T1000 (cell line): ENCODE results near the gene EVX1.

ENCODE experiments used
- DNase-seq: peaks from one replicate; lab custom pipeline; 2025; ENCODE audit warnings: mixed read lengths; lab: John Stamatoyannopoulos, UW

EVX1 gene

DNA sequence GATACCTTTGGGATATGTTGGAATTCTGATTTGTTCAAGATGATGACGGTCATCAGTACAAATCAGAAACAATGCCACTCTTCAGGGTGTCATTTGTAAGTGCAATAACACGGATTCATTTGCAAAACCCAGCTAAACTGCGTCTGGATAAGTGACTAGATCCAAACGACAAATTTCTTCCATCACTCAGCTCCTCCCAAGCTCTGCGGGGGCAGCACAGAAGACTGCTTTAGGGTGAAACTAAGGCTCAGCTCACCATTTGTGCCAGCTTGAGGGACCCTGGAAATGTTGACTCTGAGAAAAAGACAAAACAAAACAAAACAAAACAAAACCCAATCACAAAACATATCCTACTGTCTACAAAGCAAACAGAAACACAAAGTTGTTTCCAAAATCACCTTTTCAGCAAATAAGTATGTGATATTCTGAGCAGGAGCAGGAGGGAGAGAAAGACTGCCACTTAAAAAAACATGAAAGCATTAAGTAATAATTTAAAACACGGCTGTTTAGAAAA lies 8.0 kb downstream of the EVX1 start:
- DNase-seq, result no peak

DNA sequence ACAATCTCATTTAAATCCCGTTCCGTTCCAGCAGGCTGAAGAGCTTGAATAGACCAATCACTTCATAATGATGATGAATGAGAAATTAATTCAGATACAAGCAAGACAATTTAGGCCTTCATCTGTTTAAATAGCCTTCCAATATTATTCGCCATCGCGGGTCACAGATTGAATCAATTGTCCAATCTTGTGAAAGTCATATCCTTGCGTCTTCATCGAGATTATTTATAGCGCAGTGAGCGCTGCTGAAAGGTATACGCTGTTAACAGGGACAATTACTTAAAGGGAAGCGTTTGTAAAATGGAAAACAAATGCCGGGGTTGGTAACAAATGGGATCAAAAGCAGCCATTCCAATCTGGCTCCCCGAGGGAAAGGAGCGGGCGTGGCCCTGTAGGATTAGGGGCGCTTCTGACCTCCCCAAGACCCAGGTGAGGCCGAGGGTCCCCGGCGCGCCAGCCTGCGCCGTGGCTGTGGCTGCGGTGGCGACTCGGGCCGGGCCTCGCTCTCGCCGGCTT lies 8.6 kb downstream of the EVX1 start:
- DNase-seq, result no peak

DNA sequence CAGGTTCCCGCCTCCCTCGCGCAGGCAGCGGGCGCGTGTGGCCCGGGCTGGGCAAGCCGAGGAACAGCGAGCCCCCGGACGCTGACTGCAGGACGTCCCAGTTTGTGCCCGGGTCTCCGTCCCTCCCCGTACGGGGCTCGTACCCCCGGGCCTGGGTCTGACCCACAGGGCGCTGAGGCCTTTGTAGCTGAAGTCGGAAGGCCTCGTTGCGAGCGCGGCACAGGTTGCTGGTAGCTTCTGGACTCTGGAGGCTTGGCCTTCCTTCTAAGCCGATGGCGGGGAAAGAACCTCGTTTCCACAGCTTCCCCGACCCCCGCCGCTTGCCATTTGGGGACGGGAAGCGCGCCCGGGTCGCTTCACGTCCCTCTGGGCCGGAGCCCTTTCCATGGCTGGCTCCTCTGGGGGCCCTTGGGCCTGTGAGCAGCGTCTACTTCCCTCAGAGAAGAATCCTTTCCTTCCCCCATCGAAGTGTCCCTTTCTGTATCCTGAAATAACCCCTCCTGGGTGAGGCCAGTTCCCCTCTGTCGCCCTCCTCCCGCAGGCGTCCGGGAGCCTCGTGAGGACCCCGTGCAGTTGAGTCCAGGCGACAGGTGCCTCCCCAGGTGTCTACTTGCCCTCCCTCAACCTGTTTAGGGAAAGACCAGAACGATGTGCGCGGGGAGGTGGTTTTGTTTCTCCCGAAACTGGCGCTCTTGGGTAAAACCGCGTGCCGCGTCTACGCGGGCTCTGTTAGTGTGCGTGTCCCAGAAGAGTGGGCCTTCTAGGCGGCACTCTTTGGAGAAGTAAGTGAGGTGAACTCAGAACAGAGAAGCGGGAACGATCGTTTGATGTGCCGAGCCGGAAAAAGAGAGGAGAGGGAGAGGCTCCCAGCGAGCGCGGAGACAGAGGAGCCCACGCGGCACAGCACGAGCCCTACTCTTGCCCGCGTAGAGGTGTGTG lies 9.3 kb downstream of the EVX1 start:
- DNase-seq, result no peak

DNA sequence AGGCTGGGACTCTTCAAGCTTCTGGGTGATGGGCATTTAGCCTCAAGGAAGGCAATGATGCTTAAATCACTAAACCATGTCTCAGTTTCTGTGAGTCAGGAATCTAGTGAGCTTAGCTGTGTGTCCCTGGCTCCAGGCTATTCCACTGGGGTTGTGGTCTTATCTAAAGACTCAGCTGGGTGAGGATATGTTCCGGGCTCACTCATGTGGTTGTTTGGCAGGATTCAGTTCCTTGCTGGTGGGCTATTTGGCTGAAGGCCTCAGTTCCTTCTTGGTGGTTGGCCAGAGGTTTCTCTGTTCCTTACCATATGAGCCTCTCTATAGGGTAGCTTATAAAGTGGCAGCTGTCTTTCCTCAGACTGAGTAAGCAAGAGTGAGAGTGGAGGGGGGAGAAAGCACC lies 12.0 kb downstream of the EVX1 start:
- no peak for DNase-seq

DNA sequence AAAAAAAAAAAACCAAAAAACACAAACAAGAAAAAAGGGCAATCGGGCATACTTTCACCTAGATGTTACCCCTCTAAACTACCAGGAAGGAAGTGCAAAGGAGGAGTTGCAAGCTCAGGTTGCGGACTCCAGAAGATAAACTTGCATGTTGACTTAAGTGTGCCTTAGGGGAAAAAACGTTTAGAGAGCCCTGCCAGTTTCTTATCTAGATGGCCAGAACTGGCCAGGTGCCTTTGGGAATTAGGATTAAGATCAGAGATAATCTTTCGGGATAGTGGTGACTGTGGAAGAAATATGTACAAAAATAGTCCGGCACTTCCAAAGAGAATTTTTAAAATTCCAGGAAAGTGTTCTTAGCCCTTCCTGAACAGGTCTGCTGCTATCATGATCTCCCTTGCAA lies 17.6 kb downstream of the EVX1 start:
- DNase-seq, result no peak

DNA sequence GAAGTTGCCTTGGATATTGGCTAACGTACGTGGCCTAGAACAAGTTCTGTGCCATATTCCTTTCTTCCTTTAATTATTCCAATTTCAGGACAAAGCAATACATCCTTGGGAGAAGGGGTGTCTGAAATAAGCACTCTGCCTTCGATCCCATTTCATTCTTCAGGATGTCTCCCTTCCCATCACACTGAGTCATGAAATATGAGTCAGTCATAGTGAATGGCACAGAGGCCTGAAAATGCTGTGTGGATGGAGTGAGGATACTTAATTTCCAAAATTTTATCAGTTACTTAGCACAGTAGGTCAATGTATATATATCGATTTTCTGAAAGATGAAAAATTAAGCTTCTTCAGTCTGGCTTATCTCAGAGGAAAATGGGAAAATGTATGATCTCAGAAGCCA lies 19.5 kb downstream of the EVX1 start:
- no peak for DNase-seq

DNA sequence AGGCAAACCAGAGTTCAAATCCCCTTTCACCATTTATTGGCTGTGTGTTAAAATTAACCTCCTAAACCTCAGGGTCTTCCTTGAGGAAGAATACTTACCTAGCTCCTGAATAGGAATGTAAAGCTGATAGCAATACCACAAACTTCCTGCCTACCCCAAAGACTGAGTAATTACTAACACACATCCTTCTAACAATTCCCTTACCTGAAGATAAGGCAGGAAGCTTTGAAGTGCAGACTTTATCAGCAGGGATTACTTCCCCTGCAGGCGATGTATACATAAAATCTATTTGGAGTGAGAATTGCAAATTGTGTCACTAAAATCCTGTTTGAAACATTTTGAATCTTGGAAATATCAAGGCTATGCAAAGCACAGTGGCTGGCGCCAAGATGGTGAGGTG lies 21.2 kb downstream of the EVX1 start:
- no peak for DNase-seq

DNA sequence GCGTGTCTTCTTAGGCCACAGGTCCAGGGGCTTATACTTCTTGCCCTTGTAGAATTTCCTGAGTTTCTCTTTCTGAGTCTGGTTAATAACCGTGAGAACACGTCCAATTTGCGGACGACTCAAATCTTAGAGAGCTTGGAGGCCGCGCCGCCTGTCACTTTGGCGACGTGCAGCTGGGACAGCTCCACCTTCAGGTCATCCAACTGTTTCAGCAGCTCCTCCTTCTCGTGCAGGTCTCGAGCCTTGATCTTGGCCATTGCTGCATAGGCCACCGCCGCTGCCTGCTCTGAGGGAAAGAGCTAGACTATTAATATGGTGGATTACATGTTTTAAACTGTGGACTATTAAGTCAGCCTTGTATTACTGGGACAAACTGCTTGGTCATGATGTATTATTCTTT lies 26.9 kb downstream of the EVX1 start:
- no peak for DNase-seq

DNA sequence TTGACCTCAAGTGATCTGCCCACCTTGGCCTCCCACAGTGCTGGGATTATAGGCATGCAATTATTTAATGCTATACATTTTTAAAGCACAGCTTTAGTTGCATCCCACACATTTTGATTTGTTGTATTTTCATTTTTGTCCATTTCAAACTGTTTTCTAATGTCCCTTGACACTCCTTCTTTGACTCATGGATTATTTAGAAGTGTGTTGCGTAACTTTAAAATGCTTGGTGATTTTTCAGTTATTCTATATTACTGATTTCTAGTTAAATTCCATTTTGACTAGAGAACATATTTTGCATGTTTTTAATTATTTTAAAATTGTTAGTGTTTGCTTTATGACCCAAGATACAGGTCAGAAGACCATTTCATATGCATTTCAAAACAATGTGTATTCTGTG lies 28.8 kb downstream of the EVX1 start:
- DNase-seq, result no peak

DNA sequence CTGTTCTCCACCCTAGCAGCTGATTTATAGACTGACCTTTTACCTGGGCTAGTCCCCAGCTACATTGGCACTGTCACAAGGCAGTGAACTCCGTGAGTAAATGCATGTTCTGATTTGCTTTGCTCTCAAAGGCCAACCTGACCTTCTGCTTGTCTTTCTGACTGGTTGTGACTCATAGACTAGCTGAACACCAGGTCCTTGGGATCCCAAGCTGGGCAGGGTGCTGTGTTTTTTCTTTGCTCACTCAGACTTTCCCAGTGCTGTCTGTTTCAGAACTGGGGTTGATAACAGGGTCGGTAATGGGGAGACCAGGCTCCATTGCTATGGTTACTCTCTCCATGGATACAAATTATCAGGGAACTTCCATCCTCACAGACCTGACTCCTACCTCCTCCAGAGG lies 35.0 kb downstream of the EVX1 start:
- DNase-seq, result no peak

DNA sequence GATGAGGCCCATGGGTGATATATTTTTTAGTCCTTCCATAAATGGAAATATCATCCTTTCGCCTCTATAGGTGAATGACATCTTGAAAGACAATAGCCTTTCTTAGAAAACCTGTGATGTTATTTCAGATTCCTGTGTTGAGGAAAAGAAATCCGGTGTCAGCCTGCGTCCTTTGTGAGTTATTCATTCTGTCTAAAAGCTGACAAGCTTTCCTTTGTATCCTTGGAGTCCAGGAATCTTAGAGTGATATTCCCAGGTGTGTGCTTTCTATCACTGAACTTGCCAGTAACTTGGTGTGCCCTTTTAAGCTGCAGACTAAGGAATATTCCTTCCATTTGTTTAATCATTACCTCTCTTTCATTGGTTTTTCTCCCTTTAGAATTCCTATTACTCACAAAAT lies 41.0 kb downstream of the EVX1 start:
- DNase-seq, result no peak

DNA sequence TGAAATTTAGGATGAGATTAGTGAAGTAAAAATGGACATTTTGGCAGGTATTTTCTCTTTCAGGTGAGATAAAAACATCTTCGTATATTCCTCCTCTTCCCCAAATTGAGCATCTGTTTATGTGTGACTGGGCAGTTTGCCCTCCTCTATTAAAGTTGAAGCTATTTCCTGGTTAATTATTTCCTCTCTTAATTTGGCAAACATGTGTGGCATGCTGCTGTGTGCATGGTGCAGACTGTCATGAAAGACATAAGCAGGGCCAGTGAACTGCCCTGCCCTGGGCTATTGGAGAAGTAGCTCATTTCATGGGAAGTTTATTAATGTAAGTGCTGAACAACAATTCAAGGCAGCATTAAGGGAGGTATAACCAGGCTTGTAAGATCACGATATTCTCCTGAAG lies 52.6 kb downstream of the EVX1 start:
- DNase-seq, result no peak

DNA sequence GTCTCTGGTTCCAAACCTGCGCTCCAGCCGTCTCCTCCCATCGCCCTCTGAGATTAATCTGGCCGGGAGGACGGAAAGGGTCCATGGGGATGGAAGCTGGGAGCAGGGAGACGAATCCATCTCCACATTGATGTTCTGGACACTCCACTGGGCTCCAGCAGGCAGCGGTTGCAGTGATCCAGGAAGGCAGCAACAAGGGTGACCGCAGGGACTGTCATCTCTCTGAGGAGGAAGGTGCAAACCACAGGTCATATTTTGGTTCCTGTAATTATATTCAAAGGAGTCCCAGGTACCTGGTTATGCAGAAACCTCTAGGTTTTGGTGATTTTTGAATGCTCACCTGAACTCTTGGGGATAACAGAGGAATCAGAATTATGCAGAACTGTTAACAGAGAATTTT lies 54.8 kb downstream of the EVX1 start:
- no peak for DNase-seq
